DND-41 (cell line): ENCODE results near the gene RPL29.
"Not testable (repeated sequence)": the region's sequence is repeated elsewhere in the genome, so short reads cannot be mapped to it uniquely, and the experiment has no call there.

Experiments
- ATAC-seq: fragments of 200-7000 bp; cut with Tn5 transposase; 3 replicates; pipeline ENCODE4 v1.9.1; 2021; ENCODE audit warnings: low read depth; ENCODE audit not compliant: insufficient read depth
- DNase-seq: peaks from one replicate; pipeline ENCODE4 v3.0.0-alpha.2; 2020
- H2AFZ ChIP-seq: 2 replicates; pipeline ENCODE4 v1.6.0; 2012; ENCODE audit warnings: low read depth, low read length
- H3K27ac ChIP-seq: 2 replicates; pipeline ENCODE4 v1.5.1; 2012; ENCODE audit warnings: low read length, inconsistent platforms
- H3K27me3 ChIP-seq: fragments of 200-600 bp; sonication (generic); 2 replicates; pipeline ENCODE4 v1.6.0; 2012; ENCODE audit warnings: low read length, mild to moderate bottlenecking, inconsistent platforms; ENCODE audit not compliant: insufficient read depth, poor library complexity
- H3K36me3 ChIP-seq: 2 replicates; pipeline ENCODE4 v1.5.1; 2012; ENCODE audit warnings: low read length, inconsistent platforms; ENCODE audit not compliant: insufficient read depth
- H3K4me1 ChIP-seq: 2 replicates; pipeline ENCODE4 v1.5.1; 2012; ENCODE audit warnings: mild to moderate bottlenecking, low read length; ENCODE audit not compliant: insufficient read depth
- H3K4me2 ChIP-seq: 2 replicates; pipeline ENCODE4 v1.6.0; 2012; ENCODE audit warnings: mild to moderate bottlenecking, moderate library complexity, low read length, inconsistent platforms; ENCODE audit not compliant: insufficient read depth
- H3K4me3 ChIP-seq, 2 experiments: fragments of 200-600 bp in 1 of 2; shearing (Covaris generic) in 1 of 2; 2 replicates each; pipeline ENCODE4 v1.5.1; 2012 to 2016; ENCODE audit warnings: inconsistent platforms in 2 of 2, low read length in 2 of 2, mild to moderate bottlenecking in 2 of 2, low read depth in 1 of 2, moderate library complexity in 1 of 2
- H3K79me2 ChIP-seq: 2 replicates; pipeline ENCODE4 v1.6.0; 2012; ENCODE audit warnings: low read length, inconsistent platforms; ENCODE audit not compliant: insufficient read depth
- H3K9ac ChIP-seq: 2 replicates; pipeline ENCODE4 v1.6.0; 2012; ENCODE audit warnings: low read depth, mild to moderate bottlenecking, inconsistent platforms, low read length, moderate library complexity
- H3K9me3 ChIP-seq: 2 replicates; pipeline ENCODE4 v1.5.1; 2012; ENCODE audit warnings: low read length, moderate library complexity, mild to moderate bottlenecking, inconsistent platforms; ENCODE audit not compliant: insufficient read depth, severe bottlenecking
- H4K20me1 ChIP-seq: 2 replicates; pipeline ENCODE4 v1.6.0; 2012; ENCODE audit warnings: low read length; ENCODE audit not compliant: insufficient read depth
- CTCF ChIP-seq: IDR thresholded peaks from 2 replicates; pipeline ENCODE4 v1.5.1; 2012; ENCODE audit warnings: borderline replicate concordance, low read length, moderate library complexity, mild to moderate bottlenecking; ENCODE audit not compliant: poor library complexity, severe bottlenecking; ENCODE audit errors: extremely low read depth
- EZH2 ChIP-seq: IDR thresholded peaks from 3 replicates; pipeline ENCODE4 v1.6.1; 2012; ENCODE audit warnings: borderline replicate concordance, low read depth, mild to moderate bottlenecking, moderate library complexity, low read length, inconsistent platforms; ENCODE audit not compliant: severe bottlenecking

The RPL29 gene

GRCh38 chr3:52036222-52036694 is 40.6 kb upstream of the RPL29 start:
- no peaks in the 10 kb centered on the region for H3K27me3 ChIP-seq
- no peaks in the 10 kb centered on the region for H3K36me3 ChIP-seq
- no peak overlapping the region for H3K9ac ChIP-seq
- H3K79me2 ChIP-seq, result no peaks in the 10 kb centered on the region
- H3K4me1 ChIP-seq, result no peaks in the 10 kb centered on the region
- TF ChIP-seq CTCF (no peak), EZH2 (no peak)
- H4K20me1 ChIP-seq, result no peaks in the 10 kb centered on the region
- DNase-seq, result no peak
- H3K27ac ChIP-seq, result no peak overlapping the region
- no peak overlapping the region for H3K4me2 ChIP-seq
- H3K9me3 ChIP-seq, result no peaks in the 10 kb centered on the region
- ATAC-seq, result no peak
- H3K4me3 ChIP-seq, result no peak overlapping the region
- H2AFZ ChIP-seq, result no peak overlapping the region

GRCh38 chr3:52034651-52035050 is 39.0 kb upstream of the RPL29 start:
- no peaks in the 10 kb centered on the region for H3K4me1 ChIP-seq
- no peaks in the 10 kb centered on the region for H3K9me3 ChIP-seq
- no peak overlapping the region for H3K4me2 ChIP-seq
- no peaks in the 10 kb centered on the region for H3K36me3 ChIP-seq
- no peak overlapping the region for H3K4me3 ChIP-seq
- no peaks in the 10 kb centered on the region for H3K79me2 ChIP-seq
- H2AFZ ChIP-seq, result no peak overlapping the region
- no peak overlapping the region for H3K27ac ChIP-seq
- H3K27me3 ChIP-seq, result no peaks in the 10 kb centered on the region
- no peak for TF ChIP-seq EZH2
- DNase-seq (no peak), ATAC-seq (no peak)
- H3K9ac ChIP-seq, result no peak overlapping the region
- no peaks in the 10 kb centered on the region for H4K20me1 ChIP-seq

DNA sequence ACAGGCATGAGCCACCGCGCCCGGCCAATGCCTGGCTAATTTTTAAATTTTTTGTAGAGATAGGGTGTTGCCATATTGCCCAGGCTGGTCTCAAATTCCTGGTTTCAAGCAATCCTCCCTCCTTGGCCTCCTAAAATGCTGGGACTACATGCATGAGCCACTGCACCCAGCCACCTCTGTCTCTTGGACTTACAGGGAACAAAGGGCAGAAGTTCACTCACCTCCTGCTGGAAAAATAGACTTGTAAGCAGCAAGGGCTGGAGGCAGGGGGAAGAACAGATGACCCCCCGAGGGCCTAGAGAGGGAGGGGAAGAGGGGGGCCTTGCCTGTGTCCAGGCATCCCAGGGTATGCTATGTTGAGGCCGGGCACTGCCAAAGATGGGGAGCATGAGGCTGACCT is 38.5 kb upstream of the RPL29 start:
- Histone ChIP-seq H3K27me3 (no peaks in the 10 kb centered on the region), H3K9me3 (no peaks in the 10 kb centered on the region), H3K4me1 (no peaks in the 10 kb centered on the region), H3K4me3 (no peak overlapping the region), H4K20me1 (no peaks in the 10 kb centered on the region), H3K27ac (no peak overlapping the region), H3K36me3 (no peaks in the 10 kb centered on the region), H3K9ac (no peak overlapping the region), H3K79me2 (no peaks in the 10 kb centered on the region), H3K4me2 (no peak overlapping the region), H2AFZ (no peak overlapping the region)
- ATAC-seq, result no peak
- DNase-seq, result no peak
- no peak for TF ChIP-seq CTCF
- no peak for TF ChIP-seq EZH2

- H2AFZ ChIP-seq, H3K36me3 ChIP-seq, H3K79me2 ChIP-seq, H3K4me1 ChIP-seq, H3K9me3 ChIP-seq, H3K4me2 ChIP-seq, H3K27ac ChIP-seq, DNase-seq, H3K27me3 ChIP-seq, H4K20me1 ChIP-seq, ATAC-seq, H3K9ac ChIP-seq, H3K4me3 ChIP-seq: not testable (repeated sequence)
Observed at GRCh38 chr3:52033748-52034147, 38.1 kb upstream of the RPL29 start.
